Dedifferentiated amniotic fluid mesenchymal stem cell (primary cell): ENCODE results near the gene CEP104.

Experiments
- DNase-seq: peaks from one replicate; pipeline ENCODE4 v3.0.0-alpha.2; 2016; ENCODE audit errors: extremely low spot score

CEP104 gene

GRCh38 chr1:3762873-3763228, 94.2 kb downstream of the CEP104 start:
- DNase-seq = no peak

- DNase-seq = no peak
Observed at GRCh38 chr1:3762151-3762872, 94.7 kb downstream of the CEP104 start.
